AG10803 (cell line): ENCODE data around the gene ZNF264.

Experiments used
- DNase-seq: peaks from one replicate; pipeline ENCODE4 v3.0.0; 2010; ENCODE audit warnings: low read depth
- H3K4me3 ChIP-seq: 2 replicates; pipeline ENCODE4 v1.5.1; 2011; ENCODE audit warnings: mild to moderate bottlenecking, low read length, control low read depth
- TF ChIP-seq, protein P1 (sequence below): conservative IDR thresholded peaks from 2 replicates; pipeline ENCODE4 v1.5.1; 2011; ENCODE audit warnings: mild to moderate bottlenecking, low read length, control low read depth, inconsistent platforms

ZNF264 gene

DNA sequence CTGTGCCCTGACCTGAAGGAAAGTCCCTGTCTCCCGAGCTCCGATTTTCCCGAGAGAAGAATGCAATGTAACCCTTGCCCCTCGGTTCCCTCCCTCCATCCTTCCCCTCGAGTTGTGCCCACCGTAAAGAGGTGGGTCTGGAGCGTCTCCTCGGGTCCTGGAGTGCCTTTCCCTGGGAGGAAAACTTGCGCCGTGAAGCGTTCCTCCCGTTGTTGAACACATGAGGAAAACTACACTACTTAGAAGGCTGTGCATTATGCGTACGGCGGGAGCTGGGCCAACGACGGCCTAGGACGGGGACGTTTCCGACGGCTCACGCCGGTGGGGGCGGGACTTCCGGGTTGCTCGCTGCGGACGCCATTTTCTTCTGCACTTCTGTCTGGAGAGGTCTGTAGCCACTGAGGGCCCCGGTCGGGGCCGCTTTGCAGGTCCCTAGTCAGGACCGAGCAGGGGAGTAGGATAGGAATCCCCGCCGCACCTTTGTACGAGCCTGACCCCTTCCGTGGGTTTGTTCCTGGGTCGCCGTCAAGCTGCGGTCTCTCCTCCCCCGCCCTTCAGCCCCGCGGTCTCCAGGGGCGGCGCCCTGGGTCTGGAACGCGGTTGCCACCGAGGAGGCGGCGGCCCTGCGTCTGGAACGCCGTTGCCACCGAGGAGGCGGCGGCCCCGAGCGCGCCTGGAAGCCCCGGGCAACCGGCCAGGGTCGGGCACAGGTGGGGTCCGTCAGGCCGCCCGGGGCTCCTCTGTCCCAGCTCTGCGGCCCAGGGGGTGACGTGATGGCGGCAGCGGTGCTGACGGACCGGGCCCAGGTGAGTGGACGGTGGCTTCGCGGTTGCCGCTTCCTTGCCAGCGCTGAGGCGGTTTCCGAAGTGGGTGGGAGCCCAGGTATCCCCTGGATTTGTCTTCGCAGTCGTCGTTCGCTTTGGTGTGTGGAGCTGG lies at the start of gene ZNF264:
Gene ZNF264 (plus strand): TSS at position 360 of the 936 bp plus-strand sequence. CDS start 414 bp downstream, at position 774.
- peak within 1 kb of the TSS; percentile 96 for H3K4me3 ChIP-seq
- TF ChIP-seq, protein P1, sequence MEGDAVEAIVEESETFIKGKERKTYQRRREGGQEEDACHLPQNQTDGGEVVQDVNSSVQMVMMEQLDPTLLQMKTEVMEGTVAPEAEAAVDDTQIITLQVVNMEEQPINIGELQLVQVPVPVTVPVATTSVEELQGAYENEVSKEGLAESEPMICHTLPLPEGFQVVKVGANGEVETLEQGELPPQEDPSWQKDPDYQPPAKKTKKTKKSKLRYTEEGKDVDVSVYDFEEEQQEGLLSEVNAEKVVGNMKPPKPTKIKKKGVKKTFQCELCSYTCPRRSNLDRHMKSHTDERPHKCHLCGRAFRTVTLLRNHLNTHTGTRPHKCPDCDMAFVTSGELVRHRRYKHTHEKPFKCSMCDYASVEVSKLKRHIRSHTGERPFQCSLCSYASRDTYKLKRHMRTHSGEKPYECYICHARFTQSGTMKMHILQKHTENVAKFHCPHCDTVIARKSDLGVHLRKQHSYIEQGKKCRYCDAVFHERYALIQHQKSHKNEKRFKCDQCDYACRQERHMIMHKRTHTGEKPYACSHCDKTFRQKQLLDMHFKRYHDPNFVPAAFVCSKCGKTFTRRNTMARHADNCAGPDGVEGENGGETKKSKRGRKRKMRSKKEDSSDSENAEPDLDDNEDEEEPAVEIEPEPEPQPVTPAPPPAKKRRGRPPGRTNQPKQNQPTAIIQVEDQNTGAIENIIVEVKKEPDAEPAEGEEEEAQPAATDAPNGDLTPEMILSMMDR = no peak
- DNase-seq = peak; percentile 85

DNA sequence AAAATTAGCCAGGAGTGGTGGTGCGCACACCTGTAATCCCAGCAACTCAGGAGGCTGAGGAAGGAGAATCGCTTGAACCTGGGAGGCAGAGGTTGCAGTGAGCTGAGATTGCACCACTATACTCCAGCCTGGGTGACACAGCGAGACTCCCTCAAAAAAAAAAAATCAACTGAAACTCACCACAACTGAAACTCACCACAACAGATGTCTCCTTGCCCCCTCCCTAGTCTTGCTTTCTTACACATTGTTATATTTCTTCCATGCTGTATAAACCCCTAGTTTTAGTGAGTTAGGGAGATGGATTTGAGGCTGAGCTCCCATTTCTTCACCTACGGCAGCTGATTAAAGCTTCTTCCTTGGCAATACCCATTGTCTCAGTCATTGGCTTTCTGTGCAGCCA lies 49.6 kb upstream of the ZNF264 start:
- DNase-seq = no peak
- TF ChIP-seq, protein P1 = no peak
- no peak overlapping the region for H3K4me3 ChIP-seq

DNA sequence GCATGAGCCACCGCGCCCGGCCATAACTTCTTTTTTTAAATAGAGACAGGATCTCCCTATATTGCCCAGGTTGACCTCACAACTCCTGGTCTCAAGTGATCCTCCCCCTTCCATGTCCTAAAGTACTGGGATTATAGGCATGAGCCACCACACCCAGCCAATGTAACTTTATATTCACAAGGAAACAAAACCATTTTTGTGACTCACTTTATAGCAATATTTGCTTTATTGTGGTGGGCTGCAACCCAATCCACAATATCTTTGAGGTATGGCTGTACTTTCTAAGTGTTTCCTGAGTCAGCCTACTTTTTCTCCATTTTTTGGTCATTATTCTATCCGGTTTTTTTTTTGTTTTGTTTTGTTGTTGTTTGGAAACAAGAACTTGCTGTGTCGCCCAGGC lies 38.4 kb upstream of the ZNF264 start:
- no peak overlapping the region for H3K4me3 ChIP-seq
- TF ChIP-seq, protein P1 = no peak
- DNase-seq = no peak

DNA sequence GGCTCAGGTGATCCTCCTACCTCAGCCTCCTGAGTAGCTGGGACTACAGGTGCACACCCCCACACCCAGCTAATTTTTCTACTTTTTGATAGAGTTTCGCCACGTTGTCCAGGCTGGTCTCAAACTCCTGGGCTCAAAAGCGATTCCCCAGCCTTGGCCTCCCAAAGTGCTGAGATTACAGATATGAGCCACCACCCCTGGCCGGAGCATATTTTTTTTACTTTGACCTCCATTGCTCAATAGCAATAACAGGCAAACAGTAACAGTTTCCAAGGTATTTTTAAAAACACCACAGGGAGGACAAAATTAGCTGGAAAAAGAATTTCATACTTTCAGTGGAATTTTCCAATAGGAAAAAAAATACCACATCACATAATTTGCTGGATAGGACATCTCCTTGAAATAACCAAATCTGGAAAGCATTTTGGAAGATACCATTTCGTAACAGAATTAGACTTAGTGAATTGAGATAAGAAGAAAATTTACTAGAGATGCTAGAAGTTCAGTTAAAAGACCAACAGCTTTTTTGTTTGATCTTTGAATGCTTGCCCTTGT lies 29.2 kb upstream of the ZNF264 start:
- TF ChIP-seq, protein P1 = no peak
- H3K4me3 ChIP-seq = no peak overlapping the region
- no peak for DNase-seq

DNA sequence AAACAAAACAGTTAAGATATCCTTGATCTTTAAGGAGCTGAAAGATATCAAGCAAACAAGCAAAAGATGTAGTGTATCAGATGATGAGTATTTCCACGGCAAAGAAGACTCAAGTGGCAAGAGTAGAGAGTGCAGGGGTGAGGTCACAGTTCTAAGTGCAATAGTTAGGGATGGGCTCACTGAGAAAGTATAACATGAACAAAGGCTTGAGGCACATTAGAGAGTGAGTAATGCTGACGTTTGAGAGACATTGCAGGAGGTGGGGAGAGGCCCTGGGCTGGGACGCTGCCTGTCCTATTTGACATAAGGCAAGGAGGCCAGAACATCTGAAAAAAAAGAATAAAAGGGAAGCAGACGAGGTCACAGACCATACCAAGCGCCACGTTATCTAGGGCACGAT lies 25.5 kb upstream of the ZNF264 start:
- no peak for DNase-seq
- TF ChIP-seq, protein P1 = no peak
- no peak overlapping the region for H3K4me3 ChIP-seq

DNA sequence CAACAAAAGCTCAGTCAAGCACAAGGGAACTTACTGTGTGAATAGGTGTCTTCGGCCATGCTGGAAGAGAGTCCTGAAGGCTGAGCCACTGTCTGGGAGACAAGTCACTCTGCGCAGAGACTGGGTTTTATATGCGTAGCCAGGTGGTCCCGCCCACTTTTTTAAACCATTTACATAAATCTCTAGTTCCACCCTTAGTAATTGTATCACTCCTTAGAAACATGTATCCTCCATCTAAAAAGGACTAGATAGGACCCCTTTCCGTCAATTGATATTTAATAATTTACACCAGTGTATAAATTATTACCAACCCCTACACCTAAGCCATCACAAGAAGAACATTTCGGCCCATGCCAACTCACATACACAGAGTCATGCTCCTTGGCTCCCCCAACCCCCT lies 23.9 kb upstream of the ZNF264 start, which contains the start of gene DUXA:
Gene DUXA (minus strand): TSS at position 101 of the 400 bp plus-strand sequence. CDS start 42 bp downstream, at position 59.
- TF ChIP-seq, protein P1 = no peak
- DNase-seq = no peak
- no peak within 1 kb of the TSS for H3K4me3 ChIP-seq
